H9 (cell line): ENCODE data around the gene VWC2. TPM values are rescaled to one million over a fixed set of nuclear protein-coding genes. Genes with fewer than 3 reads are reported as not detected.
A peak's percentile ranks its signal among the peaks of the same experiment; 100 is the strongest.

ENCODE experiments used
- DNase-seq: peaks from one replicate; pipeline ENCODE4 v3.0.0-alpha.2; 2017
- H2AFZ ChIP-seq: one replicate; pipeline ENCODE4 v1.6.1; 2013; ENCODE audit warnings: mild to moderate bottlenecking, low read length, control low read depth, moderate library complexity
- H2AK5ac ChIP-seq: 2 replicates; pipeline ENCODE4 v1.6.1; 2013; ENCODE audit warnings: low read length, control low read depth, mixed read lengths; ENCODE audit not compliant: insufficient read length
- H2BK120ac ChIP-seq: one replicate; pipeline ENCODE4 v1.6.1; 2013; ENCODE audit warnings: low read depth, mild to moderate bottlenecking, low read length, control low read depth, inconsistent platforms; ENCODE audit not compliant: poor library complexity, severe bottlenecking
- H2BK12ac ChIP-seq: 2 replicates; pipeline ENCODE4 v1.6.1; 2013; ENCODE audit warnings: low read length, control low read depth, mixed read lengths, low read depth; ENCODE audit not compliant: insufficient read length
- H2BK15ac ChIP-seq: 2 replicates; pipeline ENCODE4 v1.6.1; 2013; ENCODE audit warnings: low read depth, low read length, control low read depth
- H2BK20ac ChIP-seq: one replicate; pipeline ENCODE4 v1.6.1; 2013; ENCODE audit warnings: low read depth, mild to moderate bottlenecking, low read length, control low read depth, inconsistent platforms; ENCODE audit not compliant: poor library complexity, severe bottlenecking
- H2BK5ac ChIP-seq: 2 replicates; pipeline ENCODE4 v1.6.1; 2013; ENCODE audit warnings: low read length, control low read depth, mixed read lengths; ENCODE audit not compliant: insufficient read length
- H3K14ac ChIP-seq: 2 replicates; pipeline ENCODE4 v1.6.1; 2013; ENCODE audit warnings: low read length, control low read depth; ENCODE audit not compliant: insufficient read depth
- H3K18ac ChIP-seq: 2 replicates; pipeline ENCODE4 v1.6.1; 2013; ENCODE audit warnings: low read depth, mild to moderate bottlenecking, mixed read lengths, low read length, control low read depth; ENCODE audit not compliant: insufficient read length
- H3K23ac ChIP-seq: 2 replicates; pipeline ENCODE4 v1.6.1; 2013; ENCODE audit warnings: low read length, control low read depth, mixed read lengths, low read depth; ENCODE audit not compliant: insufficient read length
- H3K23me2 ChIP-seq: 2 replicates; pipeline ENCODE4 v1.6.1; 2013; ENCODE audit warnings: low read depth, mild to moderate bottlenecking, mixed read lengths, low read length, control low read depth; ENCODE audit not compliant: insufficient read length, poor library complexity, severe bottlenecking
- H3K27ac ChIP-seq: 2 replicates; pipeline ENCODE4 v1.5.1; 2013; ENCODE audit warnings: low read length, control low read depth, mixed read lengths, low read depth; ENCODE audit not compliant: insufficient read length
- H3K27me3 ChIP-seq: 2 replicates; pipeline ENCODE4 v1.6.1; 2013; ENCODE audit warnings: low read length, control low read depth, inconsistent platforms; ENCODE audit not compliant: insufficient read depth
- H3K4ac ChIP-seq: 2 replicates; pipeline ENCODE4 v1.6.1; 2013; ENCODE audit warnings: low read depth, mild to moderate bottlenecking, control low read depth, inconsistent platforms, low read length, moderate library complexity
- H3K4me1 ChIP-seq: 2 replicates; pipeline ENCODE4 v1.6.1; 2013; ENCODE audit warnings: low read length, control low read depth, inconsistent platforms; ENCODE audit not compliant: insufficient read depth
- H3K4me2 ChIP-seq: 2 replicates; pipeline ENCODE4 v1.6.1; 2013; ENCODE audit warnings: low read length, control low read depth, mixed read lengths; ENCODE audit not compliant: insufficient read length, insufficient read depth
- H3K56ac ChIP-seq: 2 replicates; pipeline ENCODE4 v1.6.1; 2013; ENCODE audit warnings: low read depth, mild to moderate bottlenecking, mixed read lengths, low read length, control low read depth; ENCODE audit not compliant: insufficient read length
- H3K79me1 ChIP-seq: 2 replicates; pipeline ENCODE4 v1.6.1; 2013; ENCODE audit warnings: low read depth, mild to moderate bottlenecking, moderate library complexity, low read length, control low read depth, inconsistent platforms; ENCODE audit not compliant: insufficient read depth, poor library complexity, severe bottlenecking
- H3K79me2 ChIP-seq: 2 replicates; pipeline ENCODE4 v1.6.1; 2013; ENCODE audit warnings: low read length, control low read depth, inconsistent platforms; ENCODE audit not compliant: insufficient read depth
- H3K9ac ChIP-seq: 2 replicates; pipeline ENCODE4 v1.6.1; 2013; ENCODE audit warnings: low read length, control low read depth, mixed read lengths; ENCODE audit not compliant: insufficient read length; ENCODE audit errors: extremely low read depth
- H3K9me3 ChIP-seq: one replicate; pipeline ENCODE4 v1.6.1; 2013; ENCODE audit warnings: low read depth, low read length, inconsistent platforms; ENCODE audit not compliant: control insufficient read depth
- H3T11ph ChIP-seq: one replicate; pipeline ENCODE4 v1.6.1; 2013; ENCODE audit warnings: mild to moderate bottlenecking, low read length, control low read depth, inconsistent platforms
- H4K20me1 ChIP-seq: one replicate; pipeline ENCODE4 v1.6.1; 2013; ENCODE audit not compliant: control insufficient read depth, insufficient read length, insufficient read depth
- H4K5ac ChIP-seq: 2 replicates; pipeline ENCODE4 v1.6.1; 2013; ENCODE audit warnings: low read depth, mild to moderate bottlenecking, mixed read lengths, low read length, control low read depth; ENCODE audit not compliant: insufficient read length
- H4K8ac ChIP-seq: replicated peaks from 2 replicates; pipeline ENCODE4 v1.6.1; 2013; ENCODE audit warnings: low read length, control low read depth, mixed read lengths, low read depth; ENCODE audit not compliant: insufficient read length
- H4K91ac ChIP-seq: 2 replicates; pipeline ENCODE4 v1.6.1; 2013; ENCODE audit warnings: low read depth, mild to moderate bottlenecking, moderate library complexity, mixed read lengths, low read length, control low read depth; ENCODE audit not compliant: insufficient read length
- H3K27ac Mint-ChIP-seq, 3 experiments: 2 replicates in 2 of 3; 3 replicates in 1 of 3; pipeline ENCODE4 v1.8.0; 2020 to 2021; ENCODE audit warnings: mixed read lengths in 3 of 3, mild to moderate bottlenecking in 1 of 3, moderate library complexity in 1 of 3
- H3K27me3 Mint-ChIP-seq: 2 replicates; pipeline ENCODE4 v1.8.0; 2021; ENCODE audit warnings: low read depth, mild to moderate bottlenecking, moderate library complexity, mixed read lengths
- H3K36me3 Mint-ChIP-seq, 3 experiments: 2 replicates in 2 of 3; 3 replicates in 1 of 3; pipeline ENCODE4 v1.8.0; 2020 to 2021; ENCODE audit warnings: low read depth in 3 of 3, mixed read lengths in 3 of 3; ENCODE audit not compliant: insufficient read depth in 1 of 3
- H3K4me1 Mint-ChIP-seq, 2 experiments: 2 replicates each; pipeline ENCODE4 v1.8.0; 2020; ENCODE audit warnings: mixed read lengths in 2 of 2
- H3K4me3 Mint-ChIP-seq, 2 experiments: 2 replicates in 1 of 2; 3 replicates in 1 of 2; pipeline ENCODE4 v1.8.0; 2020 to 2021; ENCODE audit warnings: mild to moderate bottlenecking in 2 of 2, mixed read lengths in 2 of 2, moderate library complexity in 1 of 2
- H3K9me3 Mint-ChIP-seq, 2 experiments: 2 replicates in 1 of 2; 3 replicates in 1 of 2; pipeline ENCODE4 v1.8.0; 2020; ENCODE audit warnings: mild to moderate bottlenecking in 2 of 2, mixed read lengths in 2 of 2, moderate library complexity in 1 of 2
- WGBS: extraction: QIAGEN DNeasy Blood & Tissue Kit; methylation state at CpG from one replicate; pipeline ENCODE4 v1.1.7; 2013; ENCODE audit warnings: missing lambda C conversion rate, low lambda C conversion rate, mixed read lengths; ENCODE audit not compliant: insufficient read length; ENCODE audit errors: extremely low coverage; 5-methylcytosine and 5-hydroxymethylcytosine counted together
- total RNA-seq: library from RNA; stranded (reverse); gene quantifications from 2 replicates; pipeline ENCODE4 v1.2.1, GENCODE V29; 2021
- TF ChIP-seq, protein P1 (sequence below): fragments of 200-600 bp; sonication (generic); conservative IDR thresholded peaks from 3 replicates; pipeline ENCODE4 v1.8.0; 2021; ENCODE audit warnings: antibody characterized with exemption, mild to moderate bottlenecking

The VWC2 gene
- total RNA-seq, 1 experiment from 2014 or later = 0.02 TPM

DNA sequence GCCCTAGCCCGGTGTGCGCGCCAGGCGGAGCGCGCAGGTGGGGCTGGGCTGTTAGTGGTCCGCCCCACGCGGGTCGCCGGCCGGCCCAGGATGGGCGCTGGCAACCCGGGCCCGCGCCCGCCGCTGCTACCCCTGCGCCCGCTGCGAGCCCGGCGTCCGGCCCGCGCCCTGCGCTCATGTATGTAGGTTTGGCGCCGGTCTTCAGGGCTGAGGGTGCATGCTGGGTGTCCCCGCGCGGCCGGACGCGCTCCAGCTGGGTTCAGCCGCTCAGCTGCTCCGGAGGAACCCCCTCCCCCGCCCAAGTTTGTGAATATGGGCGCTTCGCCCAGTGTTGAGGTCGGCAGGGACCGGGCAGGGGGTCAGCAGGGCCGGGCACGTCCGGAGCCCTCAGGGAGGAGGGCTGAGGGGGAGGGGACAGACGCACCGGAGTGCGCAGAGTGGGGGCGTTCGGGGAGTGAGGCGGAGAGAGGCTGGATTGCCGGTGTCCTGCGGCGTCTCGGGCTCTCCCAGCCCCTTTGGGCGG is 559 bp downstream of the VWC2 start:
- Histone ChIP-seq H2AFZ (no peak overlapping the region), H3K4me2 (peak overlapping the region; percentile 93), H2BK20ac (no peak overlapping the region), H3K23ac (no peak overlapping the region), H3K27me3 (peaks cover 36% of the 10 kb centered on the region), H3K4me1 (no peaks in the 10 kb centered on the region), H3T11ph (no peak overlapping the region), H4K8ac (no peak overlapping the region), H2BK120ac (no peak overlapping the region), H3K9ac (no peak overlapping the region), H3K27ac (no peak overlapping the region), H2BK12ac (no peak overlapping the region), H4K91ac (no peak overlapping the region), H3K79me1 (no peaks in the 10 kb centered on the region), H3K18ac (no peak overlapping the region), H3K9me3 (no peaks in the 10 kb centered on the region), H3K79me2 (no peaks in the 10 kb centered on the region), H3K56ac (no peak overlapping the region), H2BK15ac (no peak overlapping the region), H3K4ac (no peak overlapping the region), H3K23me2 (peaks cover 26% of the 10 kb centered on the region), H2BK5ac (no peak overlapping the region), H2AK5ac (no peak overlapping the region), H3K14ac (no peak overlapping the region), H4K5ac (no peak overlapping the region), H4K20me1 (no peaks in the 10 kb centered on the region)
- peaks cover 13 to 20% of the 10 kb centered on the region in 2 experiments for H3K4me1 Mint-ChIP-seq
- DNase-seq = peak; percentile 50
- peaks cover 85% of the 10 kb centered on the region for H3K27me3 Mint-ChIP-seq
- H3K9me3 Mint-ChIP-seq = peaks cover 0 to 3% of the 10 kb centered on the region in 2 experiments; a peak in 1 of 5 replicates
- TF ChIP-seq, protein P1, sequence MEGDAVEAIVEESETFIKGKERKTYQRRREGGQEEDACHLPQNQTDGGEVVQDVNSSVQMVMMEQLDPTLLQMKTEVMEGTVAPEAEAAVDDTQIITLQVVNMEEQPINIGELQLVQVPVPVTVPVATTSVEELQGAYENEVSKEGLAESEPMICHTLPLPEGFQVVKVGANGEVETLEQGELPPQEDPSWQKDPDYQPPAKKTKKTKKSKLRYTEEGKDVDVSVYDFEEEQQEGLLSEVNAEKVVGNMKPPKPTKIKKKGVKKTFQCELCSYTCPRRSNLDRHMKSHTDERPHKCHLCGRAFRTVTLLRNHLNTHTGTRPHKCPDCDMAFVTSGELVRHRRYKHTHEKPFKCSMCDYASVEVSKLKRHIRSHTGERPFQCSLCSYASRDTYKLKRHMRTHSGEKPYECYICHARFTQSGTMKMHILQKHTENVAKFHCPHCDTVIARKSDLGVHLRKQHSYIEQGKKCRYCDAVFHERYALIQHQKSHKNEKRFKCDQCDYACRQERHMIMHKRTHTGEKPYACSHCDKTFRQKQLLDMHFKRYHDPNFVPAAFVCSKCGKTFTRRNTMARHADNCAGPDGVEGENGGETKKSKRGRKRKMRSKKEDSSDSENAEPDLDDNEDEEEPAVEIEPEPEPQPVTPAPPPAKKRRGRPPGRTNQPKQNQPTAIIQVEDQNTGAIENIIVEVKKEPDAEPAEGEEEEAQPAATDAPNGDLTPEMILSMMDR = no peak
- no peak overlapping the region; a peak in 1 of 7 replicates for H3K27ac Mint-ChIP-seq
- H3K36me3 Mint-ChIP-seq = peaks cover 0 to 4% (median 0%) of the 10 kb centered on the region in 3 experiments; a peak in 2 of 7 replicates
- WGBS = no CpG with 5 or more reads among the region's 56 CpGs
- H3K4me3 Mint-ChIP-seq = peak overlapping the region; percentile 65 to 90
